ENCODE results near the gene NTN1.

NTN1 gene

GRCh38 chr17:9220398-9221146 is 199.3 kb downstream of the NTN1 start:
- ATAC-seq = no peak

GRCh38 chr17:9221147-9221921 is 200.0 kb downstream of the NTN1 start:
- no peak for ATAC-seq

GRCh38 chr17:9221922-9222180 is 200.5 kb downstream of the NTN1 start:
- no peak for ATAC-seq

GRCh38 chr17:9223531-9223930 is 202.2 kb downstream of the NTN1 start:
- ATAC-seq = no peak

GRCh38 chr17:9224485-9224884 is 203.2 kb downstream of the NTN1 start:
- no peak for ATAC-seq

- no peak for ATAC-seq
These were observed 204.2 kb downstream of the NTN1 start for GRCh38 chr17:9225305-9226101.

- no peak for ATAC-seq
These were observed 205.0 kb downstream of the NTN1 start for GRCh38 chr17:9226130-9226793.

- peak in 1 of 2 donors; percentile 23 for ATAC-seq
These were observed 205.5 kb downstream of the NTN1 start for GRCh38 chr17:9226794-9227135.

GRCh38 chr17:9227819-9228407 is 206.6 kb downstream of the NTN1 start:
- ATAC-seq = no peak

GRCh38 chr17:9228408-9229159 is 207.3 kb downstream of the NTN1 start:
- peak in 1 of 2 donors; percentile 35 for ATAC-seq

- no peak for ATAC-seq
These were observed 208.0 kb downstream of the NTN1 start for GRCh38 chr17:9229160-9229825.

- no peak for ATAC-seq
These were observed 208.5 kb downstream of the NTN1 start for GRCh38 chr17:9229826-9230201.

GRCh38 chr17:9230346-9230745 is 209.0 kb downstream of the NTN1 start:
- ATAC-seq = no peak

- no peak for ATAC-seq
These were observed 209.6 kb downstream of the NTN1 start for GRCh38 chr17:9230861-9231260.

GRCh38 chr17:9231449-9232154 is 210.3 kb downstream of the NTN1 start:
- no peak for ATAC-seq

- no peak for ATAC-seq
These were observed 210.8 kb downstream of the NTN1 start for GRCh38 chr17:9232155-9232475.

GRCh38 chr17:9232591-9233270 is 211.4 kb downstream of the NTN1 start:
- ATAC-seq = no peak

GRCh38 chr17:9233271-9233599 is 211.9 kb downstream of the NTN1 start:
- ATAC-seq = no peak

- ATAC-seq = no peak
These were observed 212.5 kb downstream of the NTN1 start for GRCh38 chr17:9233761-9234160.

- ATAC-seq = no peak
These were observed 213.2 kb downstream of the NTN1 start for GRCh38 chr17:9234389-9234945.
